Measurements from ENCODE around the gene HIVEP3.

DNA sequence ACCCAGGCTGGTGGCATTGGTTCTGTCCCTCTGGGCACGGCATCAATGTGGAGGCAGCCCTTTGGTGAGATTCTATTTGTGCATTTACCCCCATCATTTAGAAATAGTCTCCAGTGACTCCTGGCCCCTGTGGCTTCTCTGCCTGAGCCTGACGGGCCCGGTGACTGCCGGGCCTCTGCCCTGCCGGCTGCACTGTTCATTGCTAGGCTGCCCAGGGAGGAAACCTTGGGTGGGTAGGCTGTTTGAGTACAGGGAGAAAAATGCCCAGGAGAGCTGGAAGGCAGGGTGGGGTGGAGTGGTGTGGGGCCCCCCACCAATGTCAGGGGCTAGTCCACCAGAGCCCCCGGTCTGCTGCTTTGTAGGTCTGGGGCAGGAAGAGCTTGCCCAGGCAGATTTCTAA lies 410.9 kb downstream of the HIVEP3 start:
- TF ChIP-seq, protein P1, sequence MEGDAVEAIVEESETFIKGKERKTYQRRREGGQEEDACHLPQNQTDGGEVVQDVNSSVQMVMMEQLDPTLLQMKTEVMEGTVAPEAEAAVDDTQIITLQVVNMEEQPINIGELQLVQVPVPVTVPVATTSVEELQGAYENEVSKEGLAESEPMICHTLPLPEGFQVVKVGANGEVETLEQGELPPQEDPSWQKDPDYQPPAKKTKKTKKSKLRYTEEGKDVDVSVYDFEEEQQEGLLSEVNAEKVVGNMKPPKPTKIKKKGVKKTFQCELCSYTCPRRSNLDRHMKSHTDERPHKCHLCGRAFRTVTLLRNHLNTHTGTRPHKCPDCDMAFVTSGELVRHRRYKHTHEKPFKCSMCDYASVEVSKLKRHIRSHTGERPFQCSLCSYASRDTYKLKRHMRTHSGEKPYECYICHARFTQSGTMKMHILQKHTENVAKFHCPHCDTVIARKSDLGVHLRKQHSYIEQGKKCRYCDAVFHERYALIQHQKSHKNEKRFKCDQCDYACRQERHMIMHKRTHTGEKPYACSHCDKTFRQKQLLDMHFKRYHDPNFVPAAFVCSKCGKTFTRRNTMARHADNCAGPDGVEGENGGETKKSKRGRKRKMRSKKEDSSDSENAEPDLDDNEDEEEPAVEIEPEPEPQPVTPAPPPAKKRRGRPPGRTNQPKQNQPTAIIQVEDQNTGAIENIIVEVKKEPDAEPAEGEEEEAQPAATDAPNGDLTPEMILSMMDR (IDR thresholded peaks at IDR 0.05; ENCODE audit: low read length), result no peak
- TF ChIP-seq EZH2 (optimal IDR thresholded peaks at IDR 0.05; ENCODE audit: low read depth, low read length) (no peak), EZH2phosphoT487 (IDR thresholded peaks at IDR 0.05; ENCODE audit: low read length) (no peak)
